Measurements from ENCODE around the gene SOX9.

The SOX9 gene

GRCh38 chr17:72120642-72121163 is at the start of gene SOX9:
Gene SOX9 (plus strand): TSS chr17:72121020. CDS start chr17:72121392, 372 bp downstream.
- DNase-seq = peak; percentile 74

- DNase-seq = no peak
Measured at GRCh38 chr17:72071330-72071729, 49.5 kb upstream of the SOX9 start.

DNA sequence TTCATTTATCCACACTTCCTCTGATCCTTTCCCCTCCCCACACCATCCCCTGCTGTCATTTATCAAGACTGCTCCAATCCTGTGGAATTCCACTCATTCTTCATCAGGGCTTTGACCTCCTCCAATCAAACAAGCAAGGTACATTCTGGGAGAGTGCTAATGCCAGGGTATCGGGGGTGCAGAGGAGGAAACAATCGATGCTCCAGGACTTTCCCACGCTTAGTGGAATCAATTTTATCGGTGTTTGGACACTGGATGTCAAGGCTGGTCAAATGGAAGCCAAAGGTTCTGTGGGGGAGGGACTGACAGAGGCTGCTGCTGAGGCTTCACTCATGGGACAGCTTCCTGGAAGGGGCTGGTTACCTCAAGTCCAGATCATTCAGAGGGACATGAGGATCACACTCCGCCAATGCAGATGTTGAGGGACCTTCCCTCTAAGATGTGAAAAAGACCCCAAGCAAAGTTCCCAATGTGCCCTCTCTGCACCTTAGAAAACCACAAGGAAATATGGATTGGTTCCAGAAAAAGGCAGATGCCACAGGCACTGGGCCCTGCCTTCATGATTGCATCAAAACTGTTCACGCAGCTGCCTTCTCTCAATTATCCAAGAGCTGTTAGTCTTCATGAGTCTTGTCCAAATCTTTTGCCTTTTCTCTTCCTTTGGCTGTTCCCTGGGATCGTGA is 44.7 kb upstream of the SOX9 start:
- DNase-seq = no peak

- no peak for DNase-seq
Measured at GRCh38 chr17:72076678-72077030, 44.2 kb upstream of the SOX9 start.

DNA sequence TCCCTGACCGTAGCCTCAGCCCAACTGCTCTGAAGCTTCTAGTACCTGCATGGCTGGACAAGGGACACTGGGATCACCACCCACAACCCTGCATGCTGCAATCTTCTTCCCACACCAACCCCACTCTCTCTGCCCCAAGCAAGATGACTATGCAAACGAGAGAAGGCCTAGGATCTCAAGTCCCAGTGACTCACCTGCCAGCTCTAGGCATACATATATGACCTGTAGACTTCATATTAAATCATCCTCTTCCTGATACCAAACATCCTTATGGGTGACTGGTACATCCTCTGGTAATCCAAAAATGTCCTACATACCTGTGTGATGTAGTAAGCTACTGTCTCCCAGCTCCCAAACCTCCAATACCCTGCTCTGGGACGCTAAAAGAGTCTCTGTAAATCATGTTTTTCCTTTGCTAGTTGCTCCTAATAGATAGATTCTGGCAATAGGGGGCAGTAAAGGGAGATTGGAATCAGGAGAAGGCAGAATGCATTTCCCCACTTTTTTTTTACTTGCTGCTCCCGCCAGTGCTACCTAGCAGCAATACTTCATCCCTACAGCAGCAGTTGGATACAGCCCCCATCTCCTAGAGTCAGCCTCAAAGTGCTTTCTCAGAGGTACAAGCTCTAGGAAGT is 43.4 kb upstream of the SOX9 start:
- no peak for DNase-seq

GRCh38 chr17:72079700-72080099 is 41.1 kb upstream of the SOX9 start:
- no peak for DNase-seq

GRCh38 chr17:72087876-72088275 is 32.9 kb upstream of the SOX9 start:
- no peak for DNase-seq

GRCh38 chr17:72089453-72089987 is 31.3 kb upstream of the SOX9 start:
- no peak for DNase-seq

DNA sequence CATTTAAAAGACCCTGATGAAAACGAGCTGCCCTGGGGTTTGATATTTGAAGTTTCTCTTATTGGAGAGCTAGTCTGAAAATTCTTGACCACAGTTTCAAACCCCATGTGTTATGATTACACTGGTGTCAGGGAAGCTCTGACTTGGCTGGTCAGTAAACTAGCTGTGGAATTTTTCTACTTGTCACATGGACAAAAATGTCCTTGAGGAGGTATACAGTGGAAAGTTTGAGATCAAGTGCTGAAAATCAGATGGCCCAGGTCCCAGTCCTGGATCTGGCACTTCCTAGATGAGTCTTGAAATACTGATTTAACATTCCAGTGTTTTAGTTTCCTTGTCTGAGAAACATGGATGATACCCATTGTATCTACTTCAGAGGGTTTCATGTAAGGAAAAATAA is 30.7 kb upstream of the SOX9 start:
- DNase-seq = no peak

DNA sequence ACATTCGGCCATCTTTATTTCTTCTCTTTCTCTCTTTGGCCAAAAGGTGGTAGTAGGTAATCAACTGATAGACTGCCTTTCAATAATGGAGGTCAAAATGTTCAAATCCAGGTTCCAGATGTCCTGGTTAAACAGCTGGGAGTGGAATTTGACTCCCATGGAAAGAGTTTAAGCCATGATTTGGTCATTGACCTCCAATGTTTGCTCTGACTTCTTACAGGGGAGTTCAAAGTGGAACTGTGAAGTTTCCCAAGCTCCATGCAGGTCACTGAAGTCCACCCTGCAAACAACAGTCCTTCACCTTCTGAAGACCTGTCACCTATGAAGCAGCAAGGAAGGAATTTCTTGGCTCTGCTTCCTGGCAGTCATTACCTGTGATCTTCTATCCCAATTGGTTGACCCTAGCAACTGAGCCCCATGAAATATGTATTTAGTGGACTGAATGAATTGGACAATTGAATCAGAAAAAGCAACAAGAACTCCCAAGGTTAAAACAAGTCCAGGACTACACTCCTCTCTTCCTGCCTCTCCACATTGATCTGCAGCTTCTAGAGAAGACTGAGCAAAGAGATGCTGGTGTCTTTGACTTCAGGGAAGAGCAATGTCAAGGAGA is 28.0 kb upstream of the SOX9 start:
- no peak for DNase-seq

DNA sequence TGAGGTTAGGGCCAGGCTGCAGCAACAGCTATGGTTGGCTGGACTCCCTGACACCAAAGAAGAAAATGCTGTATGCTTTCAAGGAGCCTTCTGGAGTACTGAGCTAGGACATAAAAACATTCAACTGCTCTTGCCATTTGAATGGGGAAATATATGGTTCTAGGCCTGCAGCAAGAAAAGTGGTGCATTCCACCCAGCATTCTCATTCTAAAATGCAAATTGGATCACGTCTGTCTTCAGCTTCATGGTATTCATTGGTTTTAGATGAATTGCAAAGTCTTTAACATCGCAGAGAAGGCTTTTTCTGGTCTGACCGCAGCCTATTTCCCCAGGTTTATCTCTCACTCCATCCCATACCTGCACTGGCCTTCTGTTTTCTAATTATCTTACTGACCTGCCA is 27.1 kb upstream of the SOX9 start:
- no peak for DNase-seq

DNA sequence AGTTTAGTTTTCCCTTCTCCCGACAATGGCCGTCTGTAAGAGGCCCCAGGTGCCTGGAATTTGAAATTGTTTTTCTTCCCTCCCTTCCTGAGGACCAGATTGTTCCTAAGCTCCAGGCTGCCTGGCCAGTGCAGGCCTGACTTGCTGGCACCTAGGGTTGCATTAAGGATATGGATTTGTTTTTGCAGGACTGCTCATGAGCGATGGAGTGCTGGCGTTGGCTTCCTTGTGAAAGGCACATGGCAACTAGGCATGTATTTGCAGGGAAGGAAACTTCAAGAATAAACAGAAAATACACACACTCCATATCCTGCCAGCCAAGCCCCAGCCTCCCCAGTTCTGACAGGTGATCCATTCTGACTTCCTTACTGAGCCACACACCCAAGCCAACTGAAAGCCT is 25.5 kb upstream of the SOX9 start:
- DNase-seq = no peak

DNA sequence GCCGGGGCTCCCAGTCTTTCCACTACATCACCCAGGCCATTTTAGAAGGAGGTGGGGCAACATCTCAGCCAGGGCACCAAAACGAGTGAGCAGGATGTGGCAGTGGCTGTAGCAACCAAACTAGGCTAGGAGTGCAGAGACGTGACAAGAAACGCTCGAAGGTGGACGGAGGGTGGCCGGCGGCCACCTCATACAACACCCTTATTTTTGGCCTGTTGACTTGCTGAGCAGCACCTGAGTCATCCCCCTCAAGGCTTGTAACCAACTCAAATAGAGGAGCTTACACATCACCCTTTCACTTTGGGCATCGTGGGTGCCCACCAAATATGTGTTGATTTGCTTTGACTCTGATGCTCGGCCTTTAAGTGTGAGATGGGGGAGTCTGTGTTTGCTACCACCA is 23.7 kb upstream of the SOX9 start:
- DNase-seq = no peak

DNA sequence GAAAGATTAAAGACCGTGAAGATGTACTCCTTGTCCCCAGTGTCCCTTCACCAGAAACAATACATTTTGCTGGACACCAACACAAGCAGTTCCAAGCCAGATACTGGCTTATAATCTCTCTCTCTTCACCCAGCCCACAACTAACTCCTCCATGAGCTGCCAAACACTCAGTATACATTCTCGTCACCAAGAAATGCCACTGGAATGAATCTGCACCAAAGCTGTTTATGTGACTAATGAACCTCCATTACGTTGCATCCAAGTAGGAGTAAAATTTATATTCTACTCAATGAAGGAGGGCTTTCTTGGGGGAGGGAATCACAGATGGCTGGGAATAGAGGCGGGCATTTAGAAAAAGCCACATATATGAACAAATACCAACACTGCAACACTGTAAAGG is 20.9 kb upstream of the SOX9 start:
- DNase-seq = no peak

DNA sequence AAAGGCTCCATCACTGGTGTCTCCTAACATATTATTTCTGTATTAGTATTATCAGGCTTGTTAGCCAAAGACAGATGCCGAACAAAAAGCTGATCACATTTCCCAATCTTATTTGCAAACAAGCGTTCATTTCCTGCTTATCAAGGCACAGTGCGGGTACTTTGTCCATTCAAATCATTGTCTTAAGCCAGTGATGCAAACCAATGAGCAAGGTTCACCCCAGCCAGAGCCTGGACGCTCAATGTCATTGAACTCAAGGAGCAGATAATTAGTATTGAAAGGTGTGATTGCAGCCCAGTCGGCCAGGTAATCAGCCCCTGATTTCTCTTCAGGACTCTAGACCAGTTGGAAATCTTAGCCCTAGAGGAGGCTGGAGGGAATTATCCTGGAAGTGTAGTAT is 20.4 kb upstream of the SOX9 start:
- no peak for DNase-seq

DNA sequence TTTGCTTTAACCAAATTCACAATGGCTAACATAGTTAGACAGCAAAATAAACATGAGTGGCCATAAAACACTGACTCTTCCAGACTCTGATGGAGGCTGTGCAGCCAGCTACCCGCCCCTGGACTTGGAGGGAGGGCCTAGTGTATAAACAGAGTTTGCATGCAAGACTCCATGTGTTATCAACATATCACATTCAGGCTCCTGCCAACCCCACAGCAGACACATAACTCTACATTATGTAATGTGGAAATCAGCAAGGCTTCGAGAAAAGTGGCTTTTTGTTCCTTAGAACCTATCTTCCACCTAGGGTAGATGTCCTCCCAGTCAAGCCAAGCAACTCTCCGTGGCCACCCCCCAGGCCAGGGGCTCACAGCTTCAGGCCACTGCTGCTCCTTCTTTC is 19.3 kb upstream of the SOX9 start:
- DNase-seq = no peak

- no peak for DNase-seq
Measured at GRCh38 chr17:72102366-72102765, 18.5 kb upstream of the SOX9 start.

DNA sequence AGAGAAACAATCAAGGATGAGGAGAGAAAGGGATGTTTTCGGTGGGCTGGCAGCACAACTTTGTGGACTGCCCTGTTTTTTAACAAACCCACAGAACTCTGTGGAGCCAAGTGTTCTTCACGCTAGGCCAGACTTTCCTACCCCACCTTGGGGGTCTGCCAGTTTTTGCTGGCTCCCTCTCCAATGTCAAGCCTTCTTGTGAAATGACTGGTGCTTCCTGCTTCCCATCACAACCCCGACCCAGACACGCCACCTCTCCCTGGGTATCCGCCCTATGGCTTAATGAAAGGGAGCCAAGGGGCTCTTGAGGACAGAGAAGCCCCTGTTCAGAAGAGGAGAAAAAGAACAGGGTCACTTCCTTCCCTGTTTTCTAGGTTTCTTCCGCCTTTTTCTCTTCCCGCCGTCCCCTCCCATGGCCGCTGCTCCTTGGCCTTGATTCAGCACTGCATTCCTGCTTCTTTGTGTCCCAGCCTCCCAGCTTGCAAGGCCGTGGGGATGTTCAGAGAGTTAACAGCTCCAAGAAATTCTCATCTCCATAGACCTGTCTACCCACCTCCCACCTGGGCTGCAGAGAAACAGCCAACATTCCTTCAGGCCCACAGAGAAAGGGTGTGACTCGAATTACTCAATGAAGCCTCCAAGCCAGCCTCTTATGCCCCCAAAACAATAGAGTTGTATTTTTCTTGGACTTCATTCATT is 16.5 kb upstream of the SOX9 start:
- peak; percentile 45 for DNase-seq

GRCh38 chr17:72104863-72105234 is 16.0 kb upstream of the SOX9 start:
- DNase-seq = no peak

DNA sequence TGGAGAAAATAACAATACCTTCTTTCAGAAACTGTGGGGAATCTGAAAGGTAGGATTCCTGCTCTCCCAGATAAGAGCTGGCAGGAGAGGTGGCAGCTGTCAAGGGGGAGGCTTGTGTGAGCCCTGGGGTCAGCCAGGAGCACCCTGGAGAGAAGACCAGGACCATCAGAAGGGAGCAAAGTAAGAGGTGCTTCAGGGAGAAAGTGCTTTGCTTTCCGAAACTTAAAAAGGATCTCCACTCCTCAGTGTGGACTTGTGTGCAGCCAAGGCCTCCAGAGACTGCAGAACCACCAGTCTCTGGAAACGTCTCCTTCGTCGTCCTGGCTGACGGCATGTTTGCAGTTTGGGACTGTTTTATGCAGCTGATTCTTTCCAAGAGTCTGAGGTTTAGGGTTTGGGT is 13.7 kb upstream of the SOX9 start:
- no peak for DNase-seq

DNA sequence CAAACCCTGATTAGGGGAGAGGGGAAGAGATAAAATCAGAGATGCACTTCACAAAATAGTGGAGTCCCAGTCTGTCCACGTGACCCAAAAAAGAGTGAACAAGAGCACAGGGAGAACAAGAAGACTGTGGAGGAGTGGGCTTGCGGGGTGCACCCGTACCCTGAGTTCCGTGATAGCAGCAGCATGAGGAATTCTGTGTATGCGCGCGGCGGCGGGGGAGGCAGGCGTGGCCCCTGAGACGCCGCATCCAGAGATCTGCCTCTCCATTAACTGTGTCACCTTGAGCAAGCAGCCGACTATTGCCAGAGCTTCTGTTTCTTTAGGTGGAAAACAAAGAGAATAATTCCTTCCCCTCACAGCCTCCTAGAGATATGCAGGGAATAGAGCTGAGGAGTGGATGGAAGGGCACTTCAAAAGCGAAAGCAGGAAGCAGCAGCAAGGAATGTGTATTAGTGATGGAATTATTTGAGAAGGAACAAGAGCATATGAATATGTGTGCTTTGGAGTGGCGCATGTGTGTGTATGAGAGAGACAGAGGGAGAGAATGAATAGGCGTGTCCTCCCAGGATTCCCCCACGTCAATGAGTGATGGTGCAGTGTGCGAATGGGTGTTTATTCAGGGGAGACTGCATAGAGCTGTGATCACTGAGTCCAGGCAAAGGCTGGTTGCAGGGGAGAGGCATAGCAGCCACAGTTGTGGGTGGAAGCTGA is 10.4 kb upstream of the SOX9 start:
- DNase-seq = no peak

DNA sequence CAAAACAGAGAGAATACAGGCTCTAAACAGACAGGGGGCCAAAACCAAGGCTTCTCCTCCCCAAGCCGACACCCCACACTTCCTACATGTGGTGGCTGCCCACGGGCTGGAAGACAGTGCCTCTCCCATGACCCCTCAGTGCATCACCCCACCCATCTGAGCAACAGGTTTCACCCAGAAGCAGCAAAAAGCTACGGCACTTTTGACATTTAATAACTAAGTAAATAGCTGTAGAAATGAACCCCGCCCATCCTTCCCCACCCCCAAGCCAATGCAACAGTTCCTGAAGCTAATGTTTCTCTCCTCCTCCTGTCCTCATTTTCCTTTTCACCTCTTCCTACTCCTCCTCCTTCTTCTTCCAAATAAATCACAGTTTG is 9.9 kb upstream of the SOX9 start:
- DNase-seq = no peak

DNA sequence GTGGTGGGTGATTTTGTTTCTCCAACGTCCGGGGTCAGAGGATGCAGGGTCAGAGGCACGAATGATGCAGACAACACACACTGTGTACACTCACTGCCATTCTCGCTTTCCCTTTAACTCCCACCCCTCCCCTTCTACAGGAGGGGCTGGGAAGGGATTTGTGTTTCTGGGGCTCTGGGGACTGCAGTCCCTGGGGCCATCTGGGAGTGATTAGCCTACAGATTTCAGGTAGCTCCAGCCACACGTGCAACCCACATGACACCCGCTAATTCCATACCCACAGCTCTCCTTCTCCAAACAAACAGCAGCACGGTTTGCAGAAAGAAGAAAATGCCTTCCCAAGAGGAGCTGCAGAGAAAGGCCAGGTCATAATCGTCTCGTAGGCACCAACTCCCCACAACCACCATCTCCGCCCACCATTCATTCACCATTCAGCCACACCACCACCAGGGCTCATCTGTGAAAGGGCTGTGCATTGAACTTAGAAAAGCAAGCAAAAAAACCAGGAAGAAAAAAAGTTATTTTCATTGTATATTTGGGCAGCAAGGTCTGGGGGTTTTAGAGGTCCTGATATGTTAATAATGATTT is 9.4 kb upstream of the SOX9 start:
- DNase-seq = no peak
